ENCODE results near the gene HOXD8.

- no peak for TF ChIP-seq CTCF (IDR thresholded peaks at IDR 0.05)
- TF ChIP-seq POLR2A (IDR thresholded peaks at IDR 0.05) = no peak
These were observed 18.4 kb downstream of the HOXD8 start for GRCh38 chr2:176147800-176148496.

All from suprapubic skin (tissue), 3 donors.